ENCODE measurements around the gene NDUFAF5.

Gene NDUFAF5

GRCh38 chr20:13799974-13800373 lies 15.1 kb downstream of the NDUFAF5 start:
- TF ChIP-seq CTCF (IDR thresholded peaks at IDR 0.05) = no peak
- H3K27me3 ChIP-seq = no peaks in the 10 kb centered on the region
- peak overlapping the region in 1 of 2 donors; percentile 43 for H3K27ac ChIP-seq
- H3K4me3 ChIP-seq = no peak overlapping the region
- no peak for DNase-seq
- intact Hi-C loops (cut with DNase I; ENCODE audit: low total_unique reads) = no loop called here
- H3K4me1 ChIP-seq = peaks cover 0 to 16% (median 8%) of the 10 kb centered on the region in 4 donors
- no peaks in the 10 kb centered on the region for H3K9me3 ChIP-seq
- peaks cover 68 to 72% (median 71%) of the 10 kb centered on the region in 3 donors for H3K36me3 ChIP-seq

DNA sequence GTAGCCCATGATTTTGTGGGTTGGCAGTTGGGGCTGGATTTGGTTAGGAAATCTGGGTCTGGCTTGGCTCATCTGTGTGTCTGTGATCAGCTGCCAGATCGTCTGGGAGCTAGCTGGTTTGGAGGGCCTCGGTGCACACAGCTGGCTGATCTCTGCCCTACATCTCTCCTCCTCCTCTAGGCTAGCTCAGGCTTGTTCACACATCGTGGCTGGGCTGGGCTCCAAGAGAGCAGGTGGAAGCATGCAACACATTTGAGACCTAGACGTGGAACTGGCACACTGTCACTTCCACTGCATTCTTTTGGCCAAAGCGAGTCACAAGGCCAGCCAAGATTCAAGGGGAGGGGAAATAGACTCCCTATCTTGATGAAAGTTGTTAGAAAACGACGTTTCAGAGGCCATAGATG lies 15.9 kb downstream of the NDUFAF5 start:
- Histone ChIP-seq H3K27ac (peak overlapping the region in 1 of 2 donors; percentile 43), H3K4me3 (no peak overlapping the region), H3K36me3 (peaks cover 64 to 68% (median 68%) of the 10 kb centered on the region in 3 donors), H3K9me3 (no peaks in the 10 kb centered on the region), H3K27me3 (no peaks in the 10 kb centered on the region), H3K4me1 (peaks cover 0 to 16% (median 8%) of the 10 kb centered on the region in 4 donors)
- TF ChIP-seq CTCF (IDR thresholded peaks at IDR 0.05) = no peak
- peak; percentile 43 to 71 for DNase-seq
- intact Hi-C loops (cut with DNase I; ENCODE audit: low total_unique reads) = no loop called here

DNA sequence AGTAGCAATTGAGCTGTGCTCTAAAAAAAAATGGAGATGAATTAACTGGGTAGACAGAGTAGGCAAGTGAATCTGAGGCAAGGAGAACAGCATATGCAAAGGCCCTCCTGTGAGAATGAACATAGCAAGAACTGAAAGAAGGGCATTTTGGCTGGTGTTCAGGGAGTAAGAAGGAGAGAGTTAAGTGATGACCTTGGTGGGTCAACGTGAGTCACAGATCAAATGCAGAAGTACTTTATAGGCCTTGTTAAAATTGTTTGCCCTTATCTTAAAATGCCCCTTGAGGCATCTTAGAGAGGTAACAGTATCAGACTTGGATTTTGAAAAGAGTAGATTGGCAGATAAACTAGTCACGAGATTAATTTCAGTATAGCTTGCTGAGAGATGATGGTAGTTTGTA lies 24.5 kb downstream of the NDUFAF5 start:
- H3K4me3 ChIP-seq = no peak overlapping the region
- intact Hi-C loops (cut with DNase I; ENCODE audit: low total_unique reads) = no loop called here
- DNase-seq = no peak
- no peaks in the 10 kb centered on the region for H3K9me3 ChIP-seq
- H3K4me1 ChIP-seq = no peaks in the 10 kb centered on the region
- no peak for TF ChIP-seq CTCF (IDR thresholded peaks at IDR 0.05)
- H3K27me3 ChIP-seq = no peaks in the 10 kb centered on the region
- H3K36me3 ChIP-seq = peaks cover 53 to 91% (median 76%) of the 10 kb centered on the region in 3 donors
- no peak overlapping the region for H3K27ac ChIP-seq

- no peaks in the 10 kb centered on the region for H3K27me3 ChIP-seq
- no peak for TF ChIP-seq CTCF (IDR thresholded peaks at IDR 0.05)
- no peaks in the 10 kb centered on the region for H3K4me1 ChIP-seq
- no peak for DNase-seq
- no peaks in the 10 kb centered on the region for H3K9me3 ChIP-seq
- peaks cover 58 to 92% (median 81%) of the 10 kb centered on the region in 3 donors for H3K36me3 ChIP-seq
- intact Hi-C loops (cut with DNase I; ENCODE audit: low total_unique reads) = no loop called here
- no peak overlapping the region for H3K4me3 ChIP-seq
- no peak overlapping the region for H3K27ac ChIP-seq
Measured at GRCh38 chr20:13809855-13810254, 25.0 kb downstream of the NDUFAF5 start.

GRCh38 chr20:13810446-13810845 lies 25.6 kb downstream of the NDUFAF5 start:
- intact Hi-C loops (cut with DNase I; ENCODE audit: low total_unique reads) = no loop called here
- Histone ChIP-seq H3K27me3 (no peaks in the 10 kb centered on the region), H3K4me1 (no peaks in the 10 kb centered on the region), H3K27ac (no peak overlapping the region), H3K36me3 (peaks cover 63 to 95% (median 81%) of the 10 kb centered on the region in 3 donors), H3K9me3 (no peaks in the 10 kb centered on the region), H3K4me3 (no peak overlapping the region)
- no peak for DNase-seq
- no peak for TF ChIP-seq CTCF (IDR thresholded peaks at IDR 0.05)

- Histone ChIP-seq H3K9me3 (no peaks in the 10 kb centered on the region), H3K4me1 (no peaks in the 10 kb centered on the region), H3K27me3 (no peaks in the 10 kb centered on the region), H3K36me3 (peaks cover 61 to 88% (median 87%) of the 10 kb centered on the region in 3 donors), H3K27ac (no peak overlapping the region), H3K4me3 (no peak overlapping the region)
- intact Hi-C loops (cut with DNase I; ENCODE audit: low total_unique reads) = no loop called here
- no peak for DNase-seq
- no peak for TF ChIP-seq CTCF (IDR thresholded peaks at IDR 0.05)
Measured at GRCh38 chr20:13813910-13814309, 29.1 kb downstream of the NDUFAF5 start.
